ENCODE measurements around the gene PLXDC2.

DNA sequence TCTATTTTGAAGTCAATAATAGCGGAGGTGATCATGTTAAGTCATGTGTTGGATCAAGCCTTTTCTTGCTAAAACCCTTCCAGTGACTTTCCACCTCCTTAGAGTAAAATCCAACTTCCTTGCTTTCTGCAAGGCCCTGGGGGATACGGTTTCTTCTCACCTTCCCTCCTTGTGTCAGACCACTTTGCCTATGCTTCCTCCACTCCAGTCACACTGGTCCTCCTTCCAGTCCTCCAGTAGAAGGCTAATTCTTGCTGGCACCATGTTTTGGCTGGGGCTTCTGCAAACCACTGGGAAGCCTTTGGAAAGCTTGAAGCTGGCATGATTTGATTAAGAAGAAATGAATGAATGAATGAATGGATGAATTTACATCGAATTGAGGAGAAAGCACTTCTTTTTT is 169.5 kb downstream of the PLXDC2 start:
- TF ChIP-seq, protein P1, sequence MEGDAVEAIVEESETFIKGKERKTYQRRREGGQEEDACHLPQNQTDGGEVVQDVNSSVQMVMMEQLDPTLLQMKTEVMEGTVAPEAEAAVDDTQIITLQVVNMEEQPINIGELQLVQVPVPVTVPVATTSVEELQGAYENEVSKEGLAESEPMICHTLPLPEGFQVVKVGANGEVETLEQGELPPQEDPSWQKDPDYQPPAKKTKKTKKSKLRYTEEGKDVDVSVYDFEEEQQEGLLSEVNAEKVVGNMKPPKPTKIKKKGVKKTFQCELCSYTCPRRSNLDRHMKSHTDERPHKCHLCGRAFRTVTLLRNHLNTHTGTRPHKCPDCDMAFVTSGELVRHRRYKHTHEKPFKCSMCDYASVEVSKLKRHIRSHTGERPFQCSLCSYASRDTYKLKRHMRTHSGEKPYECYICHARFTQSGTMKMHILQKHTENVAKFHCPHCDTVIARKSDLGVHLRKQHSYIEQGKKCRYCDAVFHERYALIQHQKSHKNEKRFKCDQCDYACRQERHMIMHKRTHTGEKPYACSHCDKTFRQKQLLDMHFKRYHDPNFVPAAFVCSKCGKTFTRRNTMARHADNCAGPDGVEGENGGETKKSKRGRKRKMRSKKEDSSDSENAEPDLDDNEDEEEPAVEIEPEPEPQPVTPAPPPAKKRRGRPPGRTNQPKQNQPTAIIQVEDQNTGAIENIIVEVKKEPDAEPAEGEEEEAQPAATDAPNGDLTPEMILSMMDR (IDR thresholded peaks at IDR 0.05 in 2 of 3, conservative IDR thresholded peaks at IDR 0.05 in 1 of 3; ENCODE audit: borderline replicate concordance in 1 of 3, insufficient read depth in 1 of 3, low read depth in 2 of 3, low read length in 2 of 3): no peak
- TF ChIP-seq POLR2A (IDR thresholded peaks at IDR 0.05; ENCODE audit: borderline replicate concordance, extremely low read depth, insufficient read depth, insufficient read length) (no peak), YY1 (IDR thresholded peaks at IDR 0.05; ENCODE audit: extremely low read depth, insufficient replicate concordance, low read depth, low read length) (no peak)

All from HCT116 (cell line).